Mesothelial cell of epicardium (in vitro differentiated cells): ENCODE measurements around the gene BMPR2. TPM values are rescaled to one million over a fixed set of nuclear protein-coding genes. Genes with fewer than 3 reads are reported as not detected.

Experiments used
- DNase-seq, 2 experiments: peaks; one replicate each; pipeline ENCODE4 v3.0.0; 2021; ENCODE audit warnings: low spot score in 2 of 2; ENCODE audit not compliant: unreplicated experiment in 2 of 2
- H3K27ac Mint-ChIP-seq: 2 replicates; pipeline ENCODE4 v1.8.0; 2021; ENCODE audit warnings: mixed read lengths
- H3K27me3 Mint-ChIP-seq: 2 replicates; pipeline ENCODE4 v1.8.0; 2021; ENCODE audit warnings: low read depth, mixed read lengths
- H3K36me3 Mint-ChIP-seq: 2 replicates; pipeline ENCODE4 v1.8.0; 2021; ENCODE audit warnings: mixed read lengths
- H3K4me1 Mint-ChIP-seq: 2 replicates; pipeline ENCODE4 v1.8.0; 2021; ENCODE audit warnings: mixed read lengths
- H3K4me3 Mint-ChIP-seq: 2 replicates; pipeline ENCODE4 v1.8.0; 2021; ENCODE audit warnings: mild to moderate bottlenecking, moderate library complexity, mixed read lengths
- H3K9me3 Mint-ChIP-seq: 2 replicates; pipeline ENCODE4 v1.8.0; 2021; ENCODE audit warnings: mixed read lengths
- CTCF ChIP-seq: fragments of 200-600 bp; sonication (generic); IDR thresholded peaks from one replicate; pipeline ENCODE4 v1.5.0; 2021; ENCODE audit warnings: antibody characterized with exemption; ENCODE audit not compliant: unreplicated experiment
- total RNA-seq: library from RNA; stranded (reverse); gene quantifications from 3 replicates; pipeline ENCODE4 v1.2.1, GENCODE V29; 2021

Gene BMPR2
- total RNA-seq, 1 donor from 2014 or later, result 81.4 TPM

- Mint-ChIP-seq H3K27me3 (no peaks in the 10 kb centered on the region), H3K4me1 (peaks cover 6% of the 10 kb centered on the region), H3K4me3 (no peak overlapping the region), H3K36me3 (peaks cover 5% of the 10 kb centered on the region), H3K9me3 (peaks cover 12% of the 10 kb centered on the region), H3K27ac (no peak overlapping the region)
- no peak for TF ChIP-seq CTCF
- no peak for DNase-seq
Measured at GRCh38 chr2:202583709-202584219, 207.6 kb downstream of the BMPR2 start.

GRCh38 chr2:202588647-202589581, 212.8 kb downstream of the BMPR2 start:
- Mint-ChIP-seq H3K27ac (no peak overlapping the region), H3K36me3 (no peaks in the 10 kb centered on the region), H3K9me3 (peaks cover 3% of the 10 kb centered on the region), H3K27me3 (no peaks in the 10 kb centered on the region), H3K4me1 (peaks cover 10% of the 10 kb centered on the region), H3K4me3 (peak overlapping the region; percentile 55)
- peak; percentile 45 to 66 for DNase-seq
- peak; percentile 93 for TF ChIP-seq CTCF

DNA sequence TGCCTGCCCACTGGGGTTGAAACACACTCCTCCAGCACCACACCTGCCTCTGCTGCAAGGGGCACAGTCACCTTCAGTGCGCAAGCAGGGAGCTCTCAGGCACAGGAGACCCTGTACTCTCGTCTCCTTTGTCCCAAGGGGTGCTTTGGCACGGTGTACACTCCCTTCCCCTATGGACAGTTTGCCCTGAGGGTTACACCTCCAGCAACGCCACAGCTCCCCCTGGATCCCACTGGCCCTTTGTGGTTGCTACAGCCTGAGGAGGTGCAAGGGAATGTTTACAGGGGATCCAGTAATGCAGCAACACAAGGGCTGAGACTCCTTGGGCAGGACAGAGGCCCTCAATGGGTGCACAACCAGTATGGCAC, 213.4 kb downstream of the BMPR2 start:
- DNase-seq, result no peak
- Mint-ChIP-seq H3K27ac (no peak overlapping the region), H3K9me3 (no peaks in the 10 kb centered on the region), H3K4me1 (peaks cover 10% of the 10 kb centered on the region), H3K27me3 (no peaks in the 10 kb centered on the region), H3K4me3 (no peak overlapping the region), H3K36me3 (no peaks in the 10 kb centered on the region)
- no peak for TF ChIP-seq CTCF

- Mint-ChIP-seq H3K4me3 (no peak overlapping the region), H3K27ac (no peak overlapping the region), H3K27me3 (no peaks in the 10 kb centered on the region), H3K36me3 (no peaks in the 10 kb centered on the region), H3K9me3 (no peaks in the 10 kb centered on the region), H3K4me1 (peaks cover 10% of the 10 kb centered on the region)
- TF ChIP-seq CTCF, result no peak
- DNase-seq, result no peak
Measured at GRCh38 chr2:202592566-202592965, 216.4 kb downstream of the BMPR2 start.

DNA sequence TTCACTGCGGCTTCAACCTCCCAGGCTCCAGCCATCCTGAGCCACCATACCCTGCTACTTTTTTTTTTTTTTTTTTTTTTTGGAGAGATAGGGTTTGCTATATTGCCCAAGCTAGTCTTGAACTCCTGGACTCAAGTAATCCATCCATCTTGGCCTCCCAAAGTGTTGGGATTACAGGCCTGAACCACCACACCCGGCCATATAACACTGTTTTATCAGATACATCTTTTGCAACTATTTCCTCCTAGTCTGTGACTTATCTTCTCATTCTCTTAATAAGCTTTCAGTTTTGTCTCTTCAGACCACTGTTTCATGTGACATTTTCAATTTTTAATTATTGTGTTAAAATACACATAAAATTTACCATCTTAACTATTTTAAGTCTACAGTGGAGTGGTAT, 223.0 kb downstream of the BMPR2 start:
- Mint-ChIP-seq H3K27me3 (no peaks in the 10 kb centered on the region), H3K9me3 (no peaks in the 10 kb centered on the region), H3K4me1 (no peaks in the 10 kb centered on the region), H3K4me3 (no peak overlapping the region), H3K27ac (no peak overlapping the region), H3K36me3 (no peaks in the 10 kb centered on the region)
- TF ChIP-seq CTCF, result no peak
- DNase-seq, result no peak
